ENCODE measurements around the gene CENPM. TPM values are rescaled to one million over a fixed set of nuclear protein-coding genes. Genes with fewer than 3 reads are reported as not detected.
A peak's percentile ranks its signal among the peaks of the same experiment; 100 is the strongest.

The CENPM gene
- total and polyA plus RNA-seq, 10 of the 15 experiments (the other 5 are each of a cell fraction or from before 2014, with no cell fraction given), result 36.7 to 212 (median 74.7) TPM

DNA sequence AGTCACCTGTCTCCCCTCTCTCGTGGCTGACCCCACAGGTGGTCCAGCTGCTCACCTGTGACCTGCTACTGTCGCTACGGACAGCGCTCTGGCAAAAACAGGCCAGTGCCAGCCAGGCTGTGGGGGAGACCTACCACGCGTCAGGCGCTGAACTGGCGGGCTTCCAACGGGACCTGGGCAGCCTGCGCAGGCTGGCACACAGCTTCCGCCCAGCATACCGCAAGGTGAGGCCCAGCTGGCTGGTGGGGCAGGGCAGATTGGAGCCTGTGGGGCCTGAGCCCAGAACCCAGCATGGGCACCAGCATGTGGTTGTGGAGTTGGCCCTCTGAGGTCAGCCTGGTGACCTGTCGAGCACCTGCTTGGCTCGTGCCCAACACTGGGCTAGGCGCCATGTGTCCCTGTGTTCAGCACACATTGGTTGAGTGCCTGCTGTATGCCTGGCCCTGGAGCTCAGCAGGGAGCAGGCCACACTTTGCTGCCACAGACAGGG is 44.0 kb downstream of the CENPM start:
- no peaks in the 10 kb centered on the region for H3K9me3 ChIP-seq (replicated peaks; ENCODE audit: control insufficient read depth, insufficient read depth, low read length)
- 0 out of 2 replicates have a peak, but pooled peaks have one; percentile 50 for TF ChIP-seq PML (IDR thresholded peaks at IDR 0.05; ENCODE audit: low read length)
- peak; percentile 78 for TF ChIP-seq POLR2A (IDR thresholded peaks at IDR 0.05; ENCODE audit: low read depth, low read length)
- TF ChIP-seq, protein P1, sequence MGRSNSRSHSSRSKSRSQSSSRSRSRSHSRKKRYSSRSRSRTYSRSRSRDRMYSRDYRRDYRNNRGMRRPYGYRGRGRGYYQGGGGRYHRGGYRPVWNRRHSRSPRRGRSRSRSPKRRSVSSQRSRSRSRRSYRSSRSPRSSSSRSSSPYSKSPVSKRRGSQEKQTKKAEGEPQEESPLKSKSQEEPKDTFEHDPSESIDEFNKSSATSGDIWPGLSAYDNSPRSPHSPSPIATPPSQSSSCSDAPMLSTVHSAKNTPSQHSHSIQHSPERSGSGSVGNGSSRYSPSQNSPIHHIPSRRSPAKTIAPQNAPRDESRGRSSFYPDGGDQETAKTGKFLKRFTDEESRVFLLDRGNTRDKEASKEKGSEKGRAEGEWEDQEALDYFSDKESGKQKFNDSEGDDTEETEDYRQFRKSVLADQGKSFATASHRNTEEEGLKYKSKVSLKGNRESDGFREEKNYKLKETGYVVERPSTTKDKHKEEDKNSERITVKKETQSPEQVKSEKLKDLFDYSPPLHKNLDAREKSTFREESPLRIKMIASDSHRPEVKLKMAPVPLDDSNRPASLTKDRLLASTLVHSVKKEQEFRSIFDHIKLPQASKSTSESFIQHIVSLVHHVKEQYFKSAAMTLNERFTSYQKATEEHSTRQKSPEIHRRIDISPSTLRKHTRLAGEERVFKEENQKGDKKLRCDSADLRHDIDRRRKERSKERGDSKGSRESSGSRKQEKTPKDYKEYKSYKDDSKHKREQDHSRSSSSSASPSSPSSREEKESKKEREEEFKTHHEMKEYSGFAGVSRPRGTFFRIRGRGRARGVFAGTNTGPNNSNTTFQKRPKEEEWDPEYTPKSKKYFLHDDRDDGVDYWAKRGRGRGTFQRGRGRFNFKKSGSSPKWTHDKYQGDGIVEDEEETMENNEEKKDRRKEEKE (IDR thresholded peaks at IDR 0.05), result no peak
- TF ChIP-seq, protein P2, sequence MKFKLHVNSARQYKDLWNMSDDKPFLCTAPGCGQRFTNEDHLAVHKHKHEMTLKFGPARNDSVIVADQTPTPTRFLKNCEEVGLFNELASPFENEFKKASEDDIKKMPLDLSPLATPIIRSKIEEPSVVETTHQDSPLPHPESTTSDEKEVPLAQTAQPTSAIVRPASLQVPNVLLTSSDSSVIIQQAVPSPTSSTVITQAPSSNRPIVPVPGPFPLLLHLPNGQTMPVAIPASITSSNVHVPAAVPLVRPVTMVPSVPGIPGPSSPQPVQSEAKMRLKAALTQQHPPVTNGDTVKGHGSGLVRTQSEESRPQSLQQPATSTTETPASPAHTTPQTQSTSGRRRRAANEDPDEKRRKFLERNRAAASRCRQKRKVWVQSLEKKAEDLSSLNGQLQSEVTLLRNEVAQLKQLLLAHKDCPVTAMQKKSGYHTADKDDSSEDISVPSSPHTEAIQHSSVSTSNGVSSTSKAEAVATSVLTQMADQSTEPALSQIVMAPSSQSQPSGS (IDR thresholded peaks at IDR 0.05; ENCODE audit: low read length), result no peak
- no peak for TF ChIP-seq SUPT20H (IDR thresholded peaks at IDR 0.05; ENCODE audit: borderline replicate concordance, control insufficient read depth, low read depth, low read length)
- H3K27ac ChIP-seq (ENCODE audit: control insufficient read depth, insufficient read depth), result no peak overlapping the region
- in situ Hi-C loops (cut with MboI) (no loop called here), intact Hi-C loops (cut with micrococcal nuclease; ENCODE audit: unreplicated experiment) (no loop called here)
- no TSS peak for BruUV-seq (replicated peaks)
- ATAC-seq (no peak), DNase-seq (ENCODE audit: low read depth, low spot score) (no peak), FAIRE-seq (no peak)
- H3K9ac ChIP-seq (ENCODE audit: control insufficient read depth, insufficient read depth, low read length), result no peak overlapping the region
- H3K4me3 ChIP-seq, result no peak overlapping the region
- CTCF ChIA-PET, result interaction anchor here (0.7 to 1.8 kb wide), 3 partner anchors 38 to 206 kb away, joined by 3 to 8 read pairs (median 4); no protein-coding TSS in a partner anchor
- peaks cover 38 to 52% of the 10 kb centered on the region in 2 experiments; a peak in 3 of 4 replicates for H3K36me3 ChIP-seq (ENCODE audit: control insufficient read depth in 2 of 2, insufficient read depth in 2 of 2, low read length in 1 of 2)
- POLR2A ChIA-PET, result interaction anchor here (0.6 to 1.0 kb wide), 2 partner anchors 20 to 198 kb away, joined by 3 to 4 read pairs; no protein-coding TSS in a partner anchor
- H3K79me2 ChIP-seq (ENCODE audit: control insufficient read depth, insufficient read depth, low read length), result no peaks in the 10 kb centered on the region
- H3K4me1 ChIP-seq (ENCODE audit: control insufficient read depth, insufficient read depth, low read length), result peaks cover 4% of the 10 kb centered on the region
- WGBS (ENCODE audit: insufficient coverage, insufficient replicate concordance, low lambda C conversion rate, missing lambda C conversion rate), result 98% methylated on average over 13 of the region's 15 CpGs
- RAD21 ChIA-PET (ENCODE audit: unreplicated experiment), result interaction anchor here (0.5 to 1.4 kb wide), 2 partner anchors 56 to 206 kb away, joined by 3 to 4 read pairs; no protein-coding TSS in a partner anchor
- H3K4me2 ChIP-seq (ENCODE audit: control insufficient read depth, insufficient read depth), result no peak overlapping the region
- no peak overlapping the region for H2AFZ ChIP-seq (ENCODE audit: control insufficient read depth, low read depth, low read length)
- no peaks in the 10 kb centered on the region for H4K20me1 ChIP-seq (ENCODE audit: control insufficient read depth, insufficient read depth)
- SMC1A ChIA-PET (ENCODE audit: uncharacterized antibody, unreplicated experiment), result interaction anchor here (0.9 to 1.3 kb wide), 2 partner anchors 33 to 38 kb away, joined by 3 to 4 read pairs; no protein-coding TSS in a partner anchor
- H3K27me3 ChIP-seq (replicated peaks in 1 of 2; ENCODE audit: control insufficient read depth in 2 of 2, insufficient read depth in 2 of 2, low read length in 1 of 2), result no peaks in the 10 kb centered on the region

Data from GM12878 (cell line).